ENCODE data around the gene MAP3K9. TPM values are rescaled to one million over a fixed set of nuclear protein-coding genes. Genes with fewer than 3 reads are reported as not detected.

Gene MAP3K9
- total and polyA plus RNA-seq, 4 donors = 2.3 to 14.0 (median 4.3) TPM

DNA sequence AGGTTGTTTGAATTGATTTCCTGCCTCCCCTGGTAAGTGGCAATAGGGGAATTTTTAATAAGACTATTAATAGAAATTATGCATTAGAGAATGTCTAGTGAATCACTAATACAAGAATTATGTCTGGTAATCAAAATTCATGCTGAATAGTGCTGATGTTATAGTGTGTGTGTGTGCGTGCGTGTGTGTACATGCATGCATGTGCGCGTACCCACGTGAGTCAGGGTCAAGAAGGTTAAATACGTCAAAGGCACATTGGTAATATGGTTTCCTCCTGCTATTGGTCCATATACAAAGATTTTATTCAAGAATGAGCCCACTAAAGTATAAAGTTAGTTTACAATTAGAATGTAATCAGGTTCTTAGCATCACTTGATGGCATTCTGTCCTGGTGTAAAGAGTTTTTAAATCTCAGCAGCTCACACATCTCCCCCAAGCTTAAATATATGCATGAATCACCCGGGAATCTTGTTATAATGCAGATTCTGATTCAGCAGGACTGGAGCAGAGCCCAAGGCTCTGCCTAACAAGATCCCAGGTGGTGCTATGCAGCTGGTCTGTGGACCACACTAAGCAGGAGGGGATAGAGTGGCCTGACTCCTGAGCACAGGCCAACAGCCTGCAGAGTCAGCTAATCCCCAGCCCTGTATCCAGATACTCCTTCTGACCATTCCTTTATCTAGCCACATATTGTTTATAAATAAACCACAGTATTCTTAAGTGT lies 123.7 kb downstream of the MAP3K9 start:
- 87 to 88% methylated on average over 7 of the region's 7 CpGs for WGBS, 2 donors
- TF ChIP-seq, protein P1, sequence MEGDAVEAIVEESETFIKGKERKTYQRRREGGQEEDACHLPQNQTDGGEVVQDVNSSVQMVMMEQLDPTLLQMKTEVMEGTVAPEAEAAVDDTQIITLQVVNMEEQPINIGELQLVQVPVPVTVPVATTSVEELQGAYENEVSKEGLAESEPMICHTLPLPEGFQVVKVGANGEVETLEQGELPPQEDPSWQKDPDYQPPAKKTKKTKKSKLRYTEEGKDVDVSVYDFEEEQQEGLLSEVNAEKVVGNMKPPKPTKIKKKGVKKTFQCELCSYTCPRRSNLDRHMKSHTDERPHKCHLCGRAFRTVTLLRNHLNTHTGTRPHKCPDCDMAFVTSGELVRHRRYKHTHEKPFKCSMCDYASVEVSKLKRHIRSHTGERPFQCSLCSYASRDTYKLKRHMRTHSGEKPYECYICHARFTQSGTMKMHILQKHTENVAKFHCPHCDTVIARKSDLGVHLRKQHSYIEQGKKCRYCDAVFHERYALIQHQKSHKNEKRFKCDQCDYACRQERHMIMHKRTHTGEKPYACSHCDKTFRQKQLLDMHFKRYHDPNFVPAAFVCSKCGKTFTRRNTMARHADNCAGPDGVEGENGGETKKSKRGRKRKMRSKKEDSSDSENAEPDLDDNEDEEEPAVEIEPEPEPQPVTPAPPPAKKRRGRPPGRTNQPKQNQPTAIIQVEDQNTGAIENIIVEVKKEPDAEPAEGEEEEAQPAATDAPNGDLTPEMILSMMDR (IDR thresholded peaks at IDR 0.05; ENCODE audit: control extremely low read depth, extremely low read depth) = no peak
- Histone ChIP-seq H3K4me1 (ENCODE audit: control insufficient read depth in 5 of 5, insufficient read depth in 5 of 5, low read length in 5 of 5) (no peaks in the 10 kb centered on the region), H3K4me3 (no peak overlapping the region), H3K27me3 (ENCODE audit: control insufficient read depth in 3 of 3, insufficient read depth in 3 of 3, low read length in 2 of 3) (no peaks in the 10 kb centered on the region), H3K36me3 (ENCODE audit: control insufficient read depth in 4 of 4, insufficient read depth in 4 of 4, low read length in 4 of 4) (no peaks in the 10 kb centered on the region), H3K9me3 (ENCODE audit: control insufficient read depth in 4 of 4, insufficient read depth in 3 of 4, low read length in 3 of 4) (no peaks in the 10 kb centered on the region), H3K27ac (ENCODE audit: low read depth in 1 of 2, low read length in 1 of 2) (no peak overlapping the region), H3K9ac (ENCODE audit: insufficient read depth in 1 of 2, low read length in 2 of 2) (no peak overlapping the region)
- no peak for ATAC-seq (ENCODE audit: insufficient read depth, low FRiP score)
- no peak for DNase-seq

GRCh38 chr14:70683983-70684382 lies 125.3 kb downstream of the MAP3K9 start:
- ATAC-seq (ENCODE audit: insufficient read depth, low FRiP score) (no peak), DNase-seq (no peak)
- no peaks in the 10 kb centered on the region for H3K4me1 ChIP-seq (ENCODE audit: control insufficient read depth in 5 of 5, insufficient read depth in 5 of 5, low read length in 5 of 5)
- TF ChIP-seq, protein P1 (IDR thresholded peaks at IDR 0.05; ENCODE audit: control extremely low read depth, extremely low read depth) = no peak
- no peak overlapping the region for H3K27ac ChIP-seq (ENCODE audit: low read depth in 1 of 2, low read length in 1 of 2)
- no peaks in the 10 kb centered on the region for H3K36me3 ChIP-seq (ENCODE audit: control insufficient read depth in 4 of 4, insufficient read depth in 4 of 4, low read length in 4 of 4)
- no peak overlapping the region for H3K9ac ChIP-seq (ENCODE audit: insufficient read depth in 1 of 2, low read length in 2 of 2)
- no peaks in the 10 kb centered on the region for H3K9me3 ChIP-seq (ENCODE audit: control insufficient read depth in 4 of 4, insufficient read depth in 3 of 4, low read length in 3 of 4)
- WGBS, 2 donors = 63 to 72% methylated on average over 6 of the region's 6 CpGs
- no peak overlapping the region for H3K4me3 ChIP-seq
- no peaks in the 10 kb centered on the region for H3K27me3 ChIP-seq (ENCODE audit: control insufficient read depth in 3 of 3, insufficient read depth in 3 of 3, low read length in 2 of 3)

- Histone ChIP-seq H3K9me3 (ENCODE audit: control insufficient read depth in 4 of 4, insufficient read depth in 3 of 4, low read length in 3 of 4) (no peaks in the 10 kb centered on the region), H3K4me3 (no peak overlapping the region), H3K4me1 (ENCODE audit: control insufficient read depth in 5 of 5, insufficient read depth in 5 of 5, low read length in 5 of 5) (no peaks in the 10 kb centered on the region), H3K27ac (ENCODE audit: low read depth in 1 of 2, low read length in 1 of 2) (no peak overlapping the region), H3K9ac (ENCODE audit: insufficient read depth in 1 of 2, low read length in 2 of 2) (no peak overlapping the region), H3K27me3 (ENCODE audit: control insufficient read depth in 3 of 3, insufficient read depth in 3 of 3, low read length in 2 of 3) (no peaks in the 10 kb centered on the region), H3K36me3 (ENCODE audit: control insufficient read depth in 4 of 4, insufficient read depth in 4 of 4, low read length in 4 of 4) (no peaks in the 10 kb centered on the region)
- ATAC-seq (ENCODE audit: insufficient read depth, low FRiP score) (no peak), DNase-seq (no peak)
- 93 to 100% methylated on average over 2 of the region's 2 CpGs for WGBS, 2 donors
- TF ChIP-seq, protein P1 (IDR thresholded peaks at IDR 0.05; ENCODE audit: control extremely low read depth, extremely low read depth) = no peak
Measured at GRCh38 chr14:70680748-70681147, 128.6 kb downstream of the MAP3K9 start.

- Histone ChIP-seq H3K4me3 (no peak overlapping the region), H3K27ac (ENCODE audit: low read depth in 1 of 2, low read length in 1 of 2) (no peak overlapping the region), H3K4me1 (ENCODE audit: control insufficient read depth in 5 of 5, insufficient read depth in 5 of 5, low read length in 5 of 5) (no peaks in the 10 kb centered on the region), H3K36me3 (ENCODE audit: control insufficient read depth in 4 of 4, insufficient read depth in 4 of 4, low read length in 4 of 4) (no peaks in the 10 kb centered on the region), H3K9me3 (ENCODE audit: control insufficient read depth in 4 of 4, insufficient read depth in 3 of 4, low read length in 3 of 4) (no peaks in the 10 kb centered on the region), H3K9ac (ENCODE audit: insufficient read depth in 1 of 2, low read length in 2 of 2) (no peak overlapping the region), H3K27me3 (ENCODE audit: control insufficient read depth in 3 of 3, insufficient read depth in 3 of 3, low read length in 2 of 3) (peaks cover 0 to 2% (median 0%) of the 10 kb centered on the region in 3 donors)
- WGBS, 2 donors = 94 to 95% methylated on average over 6 of the region's 6 CpGs
- TF ChIP-seq, protein P1 (IDR thresholded peaks at IDR 0.05; ENCODE audit: control extremely low read depth, extremely low read depth) = no peak
- ATAC-seq (ENCODE audit: insufficient read depth, low FRiP score) (no peak), DNase-seq (no peak)
Measured at GRCh38 chr14:70677341-70677740, 132.0 kb downstream of the MAP3K9 start.

Measured in lung (tissue), 12 donors.